GM12873 (cell line): ENCODE results near the gene TRAF3.

Experiments used
- CTCF ChIP-seq: IDR thresholded peaks from 2 replicates; pipeline ENCODE4 v1.5.1; 2012; ENCODE audit warnings: low read depth, mild to moderate bottlenecking, moderate library complexity, low read length, control low read depth; ENCODE audit not compliant: insufficient read depth; ENCODE audit errors: missing control alignments

Gene TRAF3

GRCh38 chr14:102849526-102850379, 72.5 kb downstream of the TRAF3 start:
- no peak for TF ChIP-seq CTCF

- no peak for TF ChIP-seq CTCF
Measured at GRCh38 chr14:102853648-102854047, 76.4 kb downstream of the TRAF3 start.

- TF ChIP-seq CTCF: no peak
Measured at GRCh38 chr14:102854091-102854703, 76.9 kb downstream of the TRAF3 start.

- no peak for TF ChIP-seq CTCF
Measured at GRCh38 chr14:102856179-102856578, 78.9 kb downstream of the TRAF3 start.

GRCh38 chr14:102857444-102857843, 80.2 kb downstream of the TRAF3 start:
- no peak for TF ChIP-seq CTCF

GRCh38 chr14:102859911-102860310, 82.7 kb downstream of the TRAF3 start:
- no peak for TF ChIP-seq CTCF

GRCh38 chr14:102862154-102862773, 85.0 kb downstream of the TRAF3 start:
- no peak for TF ChIP-seq CTCF
